Activated naive CD4-positive, alpha-beta T cell treated with anti-CD3 and anti-CD28 coated beads, Interleukin-2, amount 10 ng/mL, durations not matched to agents 7 days and 5 days (primary cell): ENCODE measurements around the gene ADCY2.
"Not testable (repeated sequence)": the region's sequence is repeated elsewhere in the genome, so short reads cannot be mapped to it uniquely, and the experiment has no call there.

Experiments used
- CTCF ChIA-PET: fragments of 350-600 bp; sonication (Branson Sonifier 250); formaldehyde crosslinking; loops from one replicate; lab custom pipeline; 2021; ENCODE audit warnings: antibody characterized with exemption; lab: Charles Lee
- DNase-seq: peaks from one replicate; pipeline ENCODE4 v3.0.0-alpha.2; 2020
- H3K27ac Mint-ChIP-seq: one replicate; pipeline ENCODE4 v1.8.0; 2021; ENCODE audit warnings: mild to moderate bottlenecking, moderate library complexity, mixed read lengths
- H3K27me3 Mint-ChIP-seq: one replicate; pipeline ENCODE4 v1.8.0; 2021; ENCODE audit warnings: mild to moderate bottlenecking, mixed read lengths
- H3K36me3 Mint-ChIP-seq: one replicate; pipeline ENCODE4 v1.8.0; 2021; ENCODE audit warnings: mixed read lengths
- H3K4me1 Mint-ChIP-seq: one replicate; pipeline ENCODE4 v1.8.0; 2021; ENCODE audit warnings: mixed read lengths
- H3K4me3 Mint-ChIP-seq: one replicate; pipeline ENCODE4 v1.8.0; 2021; ENCODE audit warnings: mild to moderate bottlenecking, moderate library complexity, mixed read lengths
- H3K9me3 Mint-ChIP-seq: one replicate; pipeline ENCODE4 v1.8.0; 2021; ENCODE audit warnings: mixed read lengths

ADCY2 gene

GRCh38 chr5:7415123-7415522, 19.2 kb downstream of the ADCY2 start:
- H3K9me3 Mint-ChIP-seq, result peaks cover 3% of the 10 kb centered on the region
- H3K36me3 Mint-ChIP-seq, result no peaks in the 10 kb centered on the region
- no peak overlapping the region for H3K4me3 Mint-ChIP-seq
- no peaks in the 10 kb centered on the region for H3K4me1 Mint-ChIP-seq
- CTCF ChIA-PET, result no interaction called here
- H3K27me3 Mint-ChIP-seq, result no peaks in the 10 kb centered on the region
- no peak overlapping the region for H3K27ac Mint-ChIP-seq
- no peak for DNase-seq

GRCh38 chr5:7415587-7416535, 19.9 kb downstream of the ADCY2 start:
- CTCF ChIA-PET, result no interaction called here
- H3K4me1 Mint-ChIP-seq, result no peaks in the 10 kb centered on the region

GRCh38 chr5:7418276-7418675, 22.3 kb downstream of the ADCY2 start:
- CTCF ChIA-PET, result no interaction called here
- H3K4me1 Mint-ChIP-seq, result no peaks in the 10 kb centered on the region

More at GRCh38 chr5:7415587-7416535, 19.9 kb downstream of the ADCY2 start:
- Mint-ChIP-seq H3K4me3 (no peak overlapping the region), H3K27ac (no peak overlapping the region), H3K27me3 (no peaks in the 10 kb centered on the region), H3K9me3 (peaks cover 3% of the 10 kb centered on the region), H3K36me3 (no peaks in the 10 kb centered on the region)
- no peak for DNase-seq

GRCh38 chr5:7419367-7419766, 23.4 kb downstream of the ADCY2 start:
- Mint-ChIP-seq H3K9me3 (no peaks in the 10 kb centered on the region), H3K36me3 (no peaks in the 10 kb centered on the region), H3K4me3 (no peak overlapping the region), H3K4me1 (no peaks in the 10 kb centered on the region), H3K27me3 (no peaks in the 10 kb centered on the region), H3K27ac (no peak overlapping the region)
- CTCF ChIA-PET, result no interaction called here
- no peak for DNase-seq

More at GRCh38 chr5:7418276-7418675, 22.3 kb downstream of the ADCY2 start:
- DNase-seq, result no peak
- H3K27me3 Mint-ChIP-seq, result no peaks in the 10 kb centered on the region
- H3K9me3 Mint-ChIP-seq, result no peaks in the 10 kb centered on the region
- no peaks in the 10 kb centered on the region for H3K36me3 Mint-ChIP-seq
- no peak overlapping the region for H3K4me3 Mint-ChIP-seq
- no peak overlapping the region for H3K27ac Mint-ChIP-seq

GRCh38 chr5:7419846-7420245, 23.9 kb downstream of the ADCY2 start:
- Mint-ChIP-seq H3K36me3 (no peaks in the 10 kb centered on the region), H3K9me3 (no peaks in the 10 kb centered on the region), H3K4me3 (no peak overlapping the region), H3K27me3 (no peaks in the 10 kb centered on the region), H3K27ac (no peak overlapping the region), H3K4me1 (no peaks in the 10 kb centered on the region)
- CTCF ChIA-PET, result no interaction called here
- DNase-seq, result no peak

DNA sequence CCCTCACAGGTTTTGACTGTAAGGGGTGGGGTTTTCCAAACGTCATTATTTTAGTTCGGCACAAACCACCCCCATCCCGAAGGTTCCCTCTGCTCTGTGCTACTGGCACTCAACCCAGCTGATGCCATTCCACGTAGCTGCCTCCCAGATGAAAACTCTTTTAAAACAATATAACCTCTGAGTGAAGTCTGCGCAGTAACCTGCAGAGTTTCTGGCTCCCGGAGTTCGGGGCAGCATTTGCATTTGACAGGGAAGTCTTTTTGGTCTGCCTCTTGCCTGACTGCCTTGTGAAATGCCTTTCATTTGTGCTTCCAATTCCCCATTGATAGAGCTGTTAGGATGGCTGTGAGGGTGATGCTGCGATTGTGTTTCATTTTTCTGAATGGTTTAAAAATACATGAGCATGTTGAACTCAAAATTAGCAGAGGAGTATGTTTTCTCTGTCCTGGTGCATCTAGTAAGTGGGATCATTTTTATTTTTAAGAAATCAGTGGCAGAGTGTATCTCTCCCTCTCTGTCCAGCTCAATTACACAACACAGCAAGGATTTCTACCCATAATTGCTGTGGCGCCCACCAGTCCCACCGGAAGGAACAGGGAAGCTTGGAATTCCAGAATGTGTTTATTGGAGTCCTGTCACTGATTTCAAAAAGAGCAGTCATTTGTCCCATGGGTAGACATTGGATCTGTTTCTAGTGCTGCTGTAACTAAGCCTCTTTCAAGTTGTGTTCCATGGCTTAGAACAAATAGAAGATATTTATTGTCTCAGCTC, 24.8 kb downstream of the ADCY2 start:
- Mint-ChIP-seq H3K36me3 (no peaks in the 10 kb centered on the region), H3K27me3 (no peaks in the 10 kb centered on the region), H3K4me1 (no peaks in the 10 kb centered on the region), H3K9me3 (no peaks in the 10 kb centered on the region), H3K4me3 (no peak overlapping the region), H3K27ac (no peak overlapping the region)
- no peak for DNase-seq
- CTCF ChIA-PET, result no interaction called here

GRCh38 chr5:7422316-7423106, 26.6 kb downstream of the ADCY2 start:
- H3K27me3 Mint-ChIP-seq, result no peaks in the 10 kb centered on the region
- no peaks in the 10 kb centered on the region for H3K9me3 Mint-ChIP-seq
- no peaks in the 10 kb centered on the region for H3K36me3 Mint-ChIP-seq
- H3K27ac Mint-ChIP-seq, result no peak overlapping the region
- DNase-seq, result no peak
- H3K4me1 Mint-ChIP-seq, result no peaks in the 10 kb centered on the region
- H3K4me3 Mint-ChIP-seq, result no peak overlapping the region
- CTCF ChIA-PET, result no interaction called here

- CTCF ChIA-PET, H3K4me3 Mint-ChIP-seq, H3K36me3 Mint-ChIP-seq, H3K27me3 Mint-ChIP-seq, H3K9me3 Mint-ChIP-seq, DNase-seq, H3K27ac Mint-ChIP-seq, H3K4me1 Mint-ChIP-seq: not testable (repeated sequence)
Measured at GRCh38 chr5:7423231-7423630, 27.3 kb downstream of the ADCY2 start.

GRCh38 chr5:7425830-7426229, 29.9 kb downstream of the ADCY2 start:
- Mint-ChIP-seq H3K36me3 (no peaks in the 10 kb centered on the region), H3K4me3 (no peak overlapping the region), H3K27ac (no peak overlapping the region), H3K9me3 (no peaks in the 10 kb centered on the region), H3K4me1 (no peaks in the 10 kb centered on the region), H3K27me3 (no peaks in the 10 kb centered on the region)
- CTCF ChIA-PET, result no interaction called here
- no peak for DNase-seq

GRCh38 chr5:7426284-7426683, 30.3 kb downstream of the ADCY2 start:
- no peaks in the 10 kb centered on the region for H3K4me1 Mint-ChIP-seq
- no peak for DNase-seq
- CTCF ChIA-PET, result no interaction called here
- H3K9me3 Mint-ChIP-seq, result no peaks in the 10 kb centered on the region
- no peak overlapping the region for H3K27ac Mint-ChIP-seq
- no peaks in the 10 kb centered on the region for H3K27me3 Mint-ChIP-seq
- H3K4me3 Mint-ChIP-seq, result no peak overlapping the region
- H3K36me3 Mint-ChIP-seq, result no peaks in the 10 kb centered on the region

DNA sequence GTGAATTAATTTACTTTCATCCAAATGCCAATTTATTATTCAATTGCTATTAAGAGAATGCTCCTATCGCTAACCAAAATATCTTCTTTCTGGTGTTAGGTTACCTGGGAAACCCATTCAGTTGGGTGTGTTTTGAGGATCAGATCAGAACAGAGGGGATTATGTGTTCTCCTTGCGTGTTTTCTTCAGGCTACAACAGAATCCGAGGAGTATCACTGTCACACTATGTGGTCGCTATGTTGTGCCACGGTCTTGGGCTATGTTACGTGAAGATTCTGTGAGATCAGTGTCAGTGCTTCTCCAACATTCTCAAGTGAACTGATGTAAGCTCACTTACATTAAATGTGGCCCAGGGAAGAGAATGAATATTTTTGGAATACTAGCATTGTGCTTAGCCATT, 39.0 kb downstream of the ADCY2 start:
- Mint-ChIP-seq H3K27ac (no peak overlapping the region), H3K27me3 (no peaks in the 10 kb centered on the region), H3K36me3 (no peaks in the 10 kb centered on the region), H3K4me3 (no peak overlapping the region), H3K9me3 (peaks cover 5% of the 10 kb centered on the region), H3K4me1 (no peaks in the 10 kb centered on the region)
- DNase-seq, result no peak
- CTCF ChIA-PET, result no interaction called here

DNA sequence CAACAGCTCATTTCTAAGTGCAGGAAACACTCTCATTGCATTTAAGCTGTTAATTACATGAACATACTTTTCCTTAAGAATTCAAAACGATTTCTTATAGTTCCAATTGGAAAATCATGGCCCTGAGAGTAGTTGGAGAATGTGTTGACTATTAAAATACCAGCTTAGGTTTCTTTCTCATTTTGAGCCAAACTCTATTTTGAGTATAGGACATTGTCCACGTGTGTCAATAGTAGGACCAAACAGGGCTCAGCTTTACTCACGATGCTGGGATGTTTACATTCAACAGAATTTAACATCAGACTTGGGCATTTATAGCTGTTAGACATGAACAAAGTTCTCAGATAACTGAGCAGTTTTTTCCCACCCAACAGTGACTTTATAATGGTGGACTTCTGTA, 39.6 kb downstream of the ADCY2 start:
- no peak for DNase-seq
- Mint-ChIP-seq H3K36me3 (no peaks in the 10 kb centered on the region), H3K27me3 (no peaks in the 10 kb centered on the region), H3K4me1 (no peaks in the 10 kb centered on the region), H3K27ac (no peak overlapping the region), H3K4me3 (no peak overlapping the region), H3K9me3 (peaks cover 5% of the 10 kb centered on the region)
- CTCF ChIA-PET, result no interaction called here

DNA sequence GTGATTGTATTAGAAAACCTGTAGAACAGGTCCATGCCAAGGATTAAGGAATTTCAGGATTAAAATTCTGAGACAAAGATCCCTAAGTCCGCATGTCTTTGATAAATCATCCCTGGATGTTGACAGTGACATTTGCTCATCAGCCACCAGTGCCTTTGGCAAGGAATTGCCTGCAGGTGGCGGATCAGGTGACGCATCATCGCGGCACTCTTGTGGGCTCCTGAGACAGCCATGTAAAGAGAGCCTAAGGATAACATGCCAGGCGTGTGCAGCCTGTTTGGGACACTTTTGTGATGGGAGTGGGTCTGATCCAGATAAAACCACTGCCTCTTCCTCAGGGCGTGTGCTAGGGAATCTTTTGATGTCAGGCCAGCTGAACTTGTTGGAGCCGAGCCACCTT, 40.6 kb downstream of the ADCY2 start:
- Mint-ChIP-seq H3K4me3 (no peak overlapping the region), H3K27me3 (no peaks in the 10 kb centered on the region), H3K36me3 (no peaks in the 10 kb centered on the region), H3K4me1 (no peaks in the 10 kb centered on the region), H3K9me3 (peaks cover 5% of the 10 kb centered on the region), H3K27ac (no peak overlapping the region)
- DNase-seq, result no peak
- CTCF ChIA-PET, result no interaction called here

GRCh38 chr5:7437836-7438235, 41.9 kb downstream of the ADCY2 start:
- peaks cover 5% of the 10 kb centered on the region for H3K9me3 Mint-ChIP-seq
- H3K4me1 Mint-ChIP-seq, result no peaks in the 10 kb centered on the region
- no peak overlapping the region for H3K27ac Mint-ChIP-seq
- CTCF ChIA-PET, result no interaction called here
- no peak overlapping the region for H3K4me3 Mint-ChIP-seq
- DNase-seq, result no peak
- no peaks in the 10 kb centered on the region for H3K27me3 Mint-ChIP-seq
- H3K36me3 Mint-ChIP-seq, result no peaks in the 10 kb centered on the region
